ENCODE data around the gene MARF1. TPM values are rescaled to one million over a fixed set of nuclear protein-coding genes. Genes with fewer than 3 reads are reported as not detected.

Gene MARF1
- total RNA-seq, 2 experiments from 2014 or later = 111 to 114 TPM

DNA sequence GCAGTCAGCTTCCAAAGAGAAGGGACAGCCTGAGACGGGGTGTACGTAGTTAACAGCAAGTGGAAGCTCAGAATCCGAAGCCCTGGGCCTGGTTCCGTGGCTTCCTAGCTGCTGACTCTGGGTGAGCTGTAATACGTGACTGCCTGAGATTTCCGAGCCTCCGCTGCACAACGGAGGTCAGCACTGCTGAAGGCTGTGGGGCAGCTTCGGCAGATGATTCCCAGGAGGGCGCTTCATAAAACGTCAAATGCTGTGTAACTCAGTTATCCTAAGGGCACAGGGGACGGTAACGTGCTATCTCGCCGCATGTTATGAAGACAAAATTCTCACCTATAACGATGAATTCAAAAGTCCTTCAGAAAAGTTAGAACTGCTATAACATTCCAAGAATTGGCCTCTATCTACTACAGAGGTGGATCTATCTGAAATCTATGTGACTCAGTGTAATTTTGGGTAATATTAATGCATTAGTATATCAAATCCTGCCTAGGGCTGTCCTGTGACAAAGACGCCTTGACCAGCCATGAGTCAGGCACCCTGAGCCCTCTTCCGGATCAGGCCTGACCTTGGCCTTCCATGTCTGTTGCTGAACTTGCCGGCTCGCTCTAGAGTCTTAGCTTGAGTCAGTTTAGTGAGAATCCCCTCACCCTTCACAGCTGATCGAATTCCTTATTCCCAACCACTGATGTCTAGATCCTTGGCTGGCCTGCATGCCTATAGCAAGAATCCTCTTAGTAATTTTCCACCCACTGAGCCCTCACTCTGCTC is 43.5 kb downstream of the MARF1 start:
- POLR2A ChIA-PET = no interaction called here

DNA sequence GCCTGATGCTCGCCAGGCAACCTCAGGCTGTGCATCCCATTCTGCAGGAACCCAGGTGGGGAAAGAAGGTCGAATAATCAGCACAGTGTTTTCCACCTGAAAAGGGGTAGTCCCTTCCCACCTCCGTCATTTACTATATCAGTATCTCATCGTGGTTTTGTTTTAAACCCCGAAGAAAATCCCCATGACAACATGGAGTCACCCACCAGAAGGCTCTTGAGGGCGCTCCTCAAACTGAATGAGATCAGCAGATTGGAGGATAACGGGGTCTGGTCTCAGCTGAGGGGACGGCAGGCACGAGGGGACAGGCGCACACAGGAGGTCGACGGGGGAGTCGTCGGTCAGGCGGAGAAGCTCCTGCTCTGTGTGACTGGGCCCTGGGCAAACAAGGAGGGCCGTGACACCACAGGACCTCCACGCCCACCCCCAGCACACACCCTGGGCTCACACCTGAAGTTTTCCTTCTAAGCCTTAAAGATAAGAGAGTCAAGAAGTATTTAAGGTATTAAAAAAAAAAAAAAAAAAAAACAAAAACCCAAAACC is 44.2 kb downstream of the MARF1 start:
- DNase-seq (no peak), ATAC-seq (ENCODE audit: low read depth) (no peak)
- Mint-ChIP-seq H3K36me3 (peaks cover 45% of the 10 kb centered on the region), H3K27ac (no peak overlapping the region), H3K9me3 (no peaks in the 10 kb centered on the region), H3K4me3 (no peak overlapping the region), H3K27me3 (no peaks in the 10 kb centered on the region), H3K4me1 (peaks cover 5% of the 10 kb centered on the region)
- POLR2A ChIA-PET = no interaction called here

More for the DNA sequence above, 43.5 kb downstream of the MARF1 start:
- Mint-ChIP-seq H3K9me3 (no peaks in the 10 kb centered on the region), H3K27ac (no peak overlapping the region), H3K4me3 (no peak overlapping the region), H3K36me3 (peaks cover 46% of the 10 kb centered on the region), H3K4me1 (peaks cover 5% of the 10 kb centered on the region), H3K27me3 (no peaks in the 10 kb centered on the region)
- DNase-seq = no peak
- no peak for ATAC-seq (ENCODE audit: low read depth)

DNA sequence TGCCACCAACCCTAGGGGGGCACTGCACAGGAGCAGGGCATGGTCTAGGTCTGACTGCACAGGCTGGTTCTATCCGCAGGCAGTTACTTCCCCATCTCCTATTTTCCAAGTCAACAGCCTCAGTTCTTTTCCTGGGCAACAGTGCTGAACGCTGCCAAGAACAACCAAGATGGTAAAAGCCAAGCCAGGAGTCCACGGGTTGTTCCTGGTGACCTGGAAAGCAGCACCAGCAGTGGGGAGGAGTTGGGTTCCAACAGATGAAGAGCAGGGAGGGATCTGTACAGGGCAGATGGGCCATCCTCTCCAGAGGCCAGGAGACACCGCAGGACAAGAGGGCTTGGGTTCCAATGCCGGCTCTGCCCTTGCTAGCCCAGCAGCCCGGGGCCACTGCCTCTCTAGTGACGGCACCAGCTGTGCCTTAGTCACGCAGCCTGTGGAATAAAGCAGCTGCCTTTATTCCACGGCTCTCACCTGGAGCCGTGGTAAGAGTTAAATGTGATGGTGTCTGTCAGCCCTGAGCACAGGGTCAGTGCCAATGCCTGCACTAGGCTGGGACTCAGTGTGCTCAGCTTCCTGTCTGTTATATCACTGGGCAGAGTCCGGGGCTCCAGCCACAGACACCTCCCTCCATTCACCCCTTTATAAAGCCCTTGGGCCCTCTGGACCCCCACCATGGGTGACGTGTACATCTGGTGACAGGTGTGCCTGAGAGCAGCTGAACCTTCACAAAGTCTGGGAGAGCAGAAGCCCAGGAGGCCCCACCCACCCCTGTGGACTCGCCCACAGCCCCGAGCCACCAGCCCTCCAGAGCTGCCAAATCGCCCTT is 44.9 kb downstream of the MARF1 start:
- POLR2A ChIA-PET = no interaction called here
- no peak overlapping the region for H3K27ac Mint-ChIP-seq
- peaks cover 42% of the 10 kb centered on the region for H3K36me3 Mint-ChIP-seq
- no peaks in the 10 kb centered on the region for H3K27me3 Mint-ChIP-seq
- peaks cover 5% of the 10 kb centered on the region for H3K4me1 Mint-ChIP-seq
- no peak for DNase-seq
- no peak for ATAC-seq (ENCODE audit: low read depth)
- no peak overlapping the region for H3K4me3 Mint-ChIP-seq
- H3K9me3 Mint-ChIP-seq = no peaks in the 10 kb centered on the region

DNA sequence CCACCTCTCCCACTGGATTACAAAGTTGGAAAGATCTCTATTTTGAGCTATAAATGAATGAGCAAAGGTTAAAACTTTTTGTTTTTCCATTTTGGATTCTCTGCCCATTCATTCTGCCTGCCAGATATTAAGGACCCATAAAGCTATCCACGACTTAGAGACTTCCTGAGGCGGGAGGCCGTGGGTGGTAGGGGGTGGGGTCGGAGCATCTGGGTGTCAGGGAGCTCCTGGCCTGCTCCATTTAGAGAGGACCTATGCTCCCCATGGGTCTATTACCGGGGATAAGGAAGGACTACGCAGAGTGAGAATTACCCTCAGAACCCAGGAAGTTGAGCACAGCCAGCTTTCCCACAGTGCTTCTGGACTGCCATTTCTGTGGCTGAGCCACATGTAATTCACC is 45.8 kb downstream of the MARF1 start:
- Mint-ChIP-seq H3K36me3 (peaks cover 37% of the 10 kb centered on the region), H3K27me3 (no peaks in the 10 kb centered on the region), H3K4me1 (peaks cover 5% of the 10 kb centered on the region), H3K4me3 (no peak overlapping the region), H3K9me3 (no peaks in the 10 kb centered on the region), H3K27ac (peak overlapping the region; percentile 45)
- ATAC-seq (ENCODE audit: low read depth) (no peak), DNase-seq (no peak)
- POLR2A ChIA-PET = interaction anchor here (1.0 kb wide), 1 partner anchor 76 kb away, joined by 6 read pairs; no protein-coding TSS in a partner anchor

GRCh38 chr16:15594711-15595320 is 48.1 kb downstream of the MARF1 start:
- H3K27me3 Mint-ChIP-seq = no peaks in the 10 kb centered on the region
- POLR2A ChIA-PET = no interaction called here
- H3K4me1 Mint-ChIP-seq = peaks cover 16% of the 10 kb centered on the region
- H3K4me3 Mint-ChIP-seq = no peak overlapping the region
- ATAC-seq (ENCODE audit: low read depth) (no peak), DNase-seq (no peak)
- peaks cover 1% of the 10 kb centered on the region for H3K9me3 Mint-ChIP-seq
- no peak overlapping the region for H3K27ac Mint-ChIP-seq
- peaks cover 28% of the 10 kb centered on the region for H3K36me3 Mint-ChIP-seq

GRCh38 chr16:15593235-15593634 is 49.7 kb downstream of the MARF1 start:
- Mint-ChIP-seq H3K9me3 (peaks cover 1% of the 10 kb centered on the region), H3K27me3 (no peaks in the 10 kb centered on the region), H3K4me1 (peaks cover 19% of the 10 kb centered on the region), H3K36me3 (peaks cover 35% of the 10 kb centered on the region), H3K27ac (no peak overlapping the region), H3K4me3 (no peak overlapping the region)
- DNase-seq = no peak
- POLR2A ChIA-PET = interaction anchor here (3.4 kb wide), 1 partner anchor 49 kb away, joined by 33 read pairs; the partner anchor contains the start of gene MARF1
- no peak for ATAC-seq (ENCODE audit: low read depth)

DNA sequence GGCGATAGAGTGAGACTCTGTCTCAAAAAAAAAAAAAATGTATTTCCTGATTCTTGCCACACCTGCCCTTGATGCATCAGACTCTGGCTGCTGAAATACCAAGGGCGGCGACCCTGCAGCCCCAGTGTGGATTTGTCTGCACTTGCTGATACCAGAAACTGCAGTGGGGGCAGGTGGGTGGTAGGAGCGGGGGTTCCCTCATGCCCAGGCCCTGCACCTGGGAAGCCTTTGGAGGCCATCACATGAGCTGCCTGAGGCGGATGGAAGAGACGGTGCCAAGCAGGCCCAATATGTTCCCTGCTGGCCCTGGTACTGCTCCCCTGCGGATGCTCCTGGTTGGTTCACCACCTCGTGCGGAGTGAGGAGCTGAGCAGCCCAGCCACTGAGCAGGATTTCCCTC is 50.6 kb downstream of the MARF1 start:
- Mint-ChIP-seq H3K4me1 (peaks cover 16% of the 10 kb centered on the region), H3K27ac (peak overlapping the region; percentile 55), H3K36me3 (peaks cover 38% of the 10 kb centered on the region)

GRCh38 chr16:15587152-15587825 is 55.7 kb downstream of the MARF1 start:
- H3K4me3 Mint-ChIP-seq = no peak overlapping the region
- H3K4me1 Mint-ChIP-seq = peaks cover 13% of the 10 kb centered on the region
- H3K27me3 Mint-ChIP-seq = no peaks in the 10 kb centered on the region
- H3K36me3 Mint-ChIP-seq = peaks cover 43% of the 10 kb centered on the region
- peaks cover 16% of the 10 kb centered on the region for H3K9me3 Mint-ChIP-seq
- POLR2A ChIA-PET = interaction anchor here (1.1 kb wide), 1 partner anchor 55 kb away, joined by 5 read pairs; the partner anchor contains the start of gene MARF1
- H3K27ac Mint-ChIP-seq = peak overlapping the region; percentile 15
- no peak for DNase-seq
- no peak for ATAC-seq (ENCODE audit: low read depth)

More for the DNA sequence above, 50.6 kb downstream of the MARF1 start:
- Mint-ChIP-seq H3K27me3 (no peaks in the 10 kb centered on the region), H3K4me3 (no peak overlapping the region), H3K9me3 (peaks cover 3% of the 10 kb centered on the region)
- POLR2A ChIA-PET = interaction anchor here (3.4 kb wide), 1 partner anchor 50 kb away, joined by 33 read pairs; the partner anchor contains the start of gene MARF1
- DNase-seq = no peak
- ATAC-seq (ENCODE audit: low read depth) = no peak

DNA sequence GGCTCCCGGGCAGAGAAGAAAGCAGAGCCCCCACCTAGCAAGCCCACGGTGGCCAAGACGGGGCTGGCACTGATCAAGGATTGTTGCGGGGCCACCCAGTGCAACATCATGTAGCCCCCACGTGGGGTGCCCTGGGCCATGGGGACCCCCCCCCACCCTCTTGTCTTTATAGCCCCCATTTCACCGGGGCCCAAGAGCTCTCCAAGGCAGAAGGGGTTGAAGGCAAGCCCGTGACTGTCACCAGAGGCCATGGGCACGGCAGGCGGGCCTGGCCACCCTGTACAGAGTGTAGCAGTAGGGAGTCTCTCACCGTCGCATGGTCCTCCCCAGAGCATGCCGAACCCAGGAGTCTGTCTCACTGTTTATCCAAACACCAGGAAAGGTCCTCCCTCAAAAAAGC is 56.2 kb downstream of the MARF1 start:
- peaks cover 13% of the 10 kb centered on the region for H3K4me1 Mint-ChIP-seq
- H3K9me3 Mint-ChIP-seq = peaks cover 16% of the 10 kb centered on the region
- POLR2A ChIA-PET = interaction anchor here (1.1 kb wide), 1 partner anchor 56 kb away, joined by 5 read pairs; the partner anchor contains the start of gene MARF1
- peaks cover 43% of the 10 kb centered on the region for H3K36me3 Mint-ChIP-seq
- no peak overlapping the region for H3K27ac Mint-ChIP-seq
- H3K4me3 Mint-ChIP-seq = no peak overlapping the region
- H3K27me3 Mint-ChIP-seq = no peaks in the 10 kb centered on the region
- no peak for ATAC-seq (ENCODE audit: low read depth)
- no peak for DNase-seq

GRCh38 chr16:15585956-15586355 is 57.0 kb downstream of the MARF1 start:
- no peak for DNase-seq
- Mint-ChIP-seq H3K4me3 (no peak overlapping the region), H3K4me1 (peaks cover 8% of the 10 kb centered on the region), H3K9me3 (peaks cover 16% of the 10 kb centered on the region), H3K27me3 (no peaks in the 10 kb centered on the region), H3K27ac (no peak overlapping the region), H3K36me3 (peaks cover 43% of the 10 kb centered on the region)
- POLR2A ChIA-PET = interaction anchor here (1.1 kb wide), 1 partner anchor 57 kb away, joined by 5 read pairs; the partner anchor contains the start of gene MARF1
- ATAC-seq (ENCODE audit: low read depth) = no peak

GRCh38 chr16:15583526-15583925 is 59.4 kb downstream of the MARF1 start:
- no peak for DNase-seq
- POLR2A ChIA-PET = no interaction called here
- Mint-ChIP-seq H3K27me3 (no peaks in the 10 kb centered on the region), H3K4me3 (no peak overlapping the region), H3K4me1 (peaks cover 2% of the 10 kb centered on the region), H3K36me3 (peaks cover 36% of the 10 kb centered on the region), H3K27ac (no peak overlapping the region), H3K9me3 (peaks cover 15% of the 10 kb centered on the region)
- ATAC-seq (ENCODE audit: low read depth) = no peak

DNA sequence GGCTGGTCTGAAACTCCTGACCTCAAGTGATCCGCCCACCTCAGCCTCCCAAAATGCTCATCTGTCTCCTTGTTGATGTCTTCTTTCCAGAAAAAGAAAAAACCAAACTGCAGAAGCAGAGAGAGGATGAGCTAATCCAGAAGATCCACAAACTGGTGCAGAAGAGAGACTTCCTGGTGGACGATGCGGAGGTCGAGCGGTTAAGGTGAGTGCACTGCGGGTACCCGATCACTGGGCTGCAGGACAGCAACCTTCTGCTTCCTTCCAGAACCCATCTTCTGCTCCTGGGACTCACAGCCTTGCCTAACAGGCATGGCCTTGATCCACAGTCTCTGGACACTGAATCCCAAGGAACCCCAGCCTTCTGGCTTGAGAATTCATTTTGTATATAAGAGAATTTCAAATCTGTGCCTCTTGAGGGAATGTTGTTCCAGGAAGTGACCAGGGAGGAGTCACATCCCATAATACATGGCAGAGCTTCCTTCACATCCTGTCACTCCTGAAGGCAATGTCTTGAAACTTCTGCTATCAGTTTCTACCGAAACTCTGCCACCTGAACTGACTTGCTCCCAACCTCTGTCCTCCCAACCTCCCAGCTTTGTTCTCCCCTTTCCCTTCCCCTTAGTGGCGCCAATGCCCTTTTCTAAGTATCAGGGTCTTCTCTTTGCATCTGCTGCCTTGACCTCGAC is 61.7 kb downstream of the MARF1 start:
- H3K27ac Mint-ChIP-seq = no peak overlapping the region
- H3K9me3 Mint-ChIP-seq = peaks cover 11% of the 10 kb centered on the region
- H3K27me3 Mint-ChIP-seq = no peaks in the 10 kb centered on the region
- POLR2A ChIA-PET = no interaction called here
- no peak overlapping the region for H3K4me3 Mint-ChIP-seq
- DNase-seq (no peak), ATAC-seq (ENCODE audit: low read depth) (no peak)
- peaks cover 2% of the 10 kb centered on the region for H3K4me1 Mint-ChIP-seq
- H3K36me3 Mint-ChIP-seq = peaks cover 24% of the 10 kb centered on the region
